Hepatocyte (in vitro differentiated cells): ENCODE measurements around the gene CYP1A2.

Experiments
- EZH2 ChIP-seq: fragments of 200-600 bp; sonication (generic); IDR thresholded peaks from 2 replicates; pipeline ENCODE4 v1.6.1; 2016; ENCODE audit warnings: antibody characterized with exemption, mild to moderate bottlenecking, borderline replicate concordance
- EZH2phosphoT487 ChIP-seq: fragments of 200-600 bp; sonication (generic); IDR thresholded peaks from one replicate; pipeline ENCODE4 v1.6.1; 2018; ENCODE audit warnings: antibody characterized with exemption, mild to moderate bottlenecking, low read depth, moderate library complexity; ENCODE audit not compliant: unreplicated experiment, severe bottlenecking
- TF ChIP-seq, protein P1 (sequence below): fragments of 200-600 bp; sonication (generic); IDR thresholded peaks from 2 replicates; pipeline ENCODE4 v1.5.1; 2016; ENCODE audit warnings: antibody characterized with exemption, mild to moderate bottlenecking; ENCODE audit not compliant: poor library complexity

DNA sequence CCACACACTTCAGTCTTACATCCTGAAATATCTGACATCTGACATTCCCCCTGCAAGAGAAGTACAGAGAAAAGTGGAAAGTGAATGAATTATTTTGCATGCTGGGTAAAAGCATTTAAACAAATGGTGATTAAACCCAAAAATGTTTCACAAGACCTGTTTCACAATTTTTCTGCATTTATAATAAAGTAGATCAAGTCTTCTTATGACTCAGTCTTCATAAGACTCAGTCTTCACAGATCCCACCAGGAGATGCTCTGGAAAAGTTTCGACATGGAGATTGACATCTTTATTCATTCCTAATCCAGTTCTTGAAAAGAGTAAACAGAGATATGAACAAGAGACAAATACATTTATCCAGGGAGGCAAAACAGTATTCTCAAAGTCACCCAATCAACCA is 39.6 kb upstream of the CYP1A2 start:
- TF ChIP-seq, protein P1, sequence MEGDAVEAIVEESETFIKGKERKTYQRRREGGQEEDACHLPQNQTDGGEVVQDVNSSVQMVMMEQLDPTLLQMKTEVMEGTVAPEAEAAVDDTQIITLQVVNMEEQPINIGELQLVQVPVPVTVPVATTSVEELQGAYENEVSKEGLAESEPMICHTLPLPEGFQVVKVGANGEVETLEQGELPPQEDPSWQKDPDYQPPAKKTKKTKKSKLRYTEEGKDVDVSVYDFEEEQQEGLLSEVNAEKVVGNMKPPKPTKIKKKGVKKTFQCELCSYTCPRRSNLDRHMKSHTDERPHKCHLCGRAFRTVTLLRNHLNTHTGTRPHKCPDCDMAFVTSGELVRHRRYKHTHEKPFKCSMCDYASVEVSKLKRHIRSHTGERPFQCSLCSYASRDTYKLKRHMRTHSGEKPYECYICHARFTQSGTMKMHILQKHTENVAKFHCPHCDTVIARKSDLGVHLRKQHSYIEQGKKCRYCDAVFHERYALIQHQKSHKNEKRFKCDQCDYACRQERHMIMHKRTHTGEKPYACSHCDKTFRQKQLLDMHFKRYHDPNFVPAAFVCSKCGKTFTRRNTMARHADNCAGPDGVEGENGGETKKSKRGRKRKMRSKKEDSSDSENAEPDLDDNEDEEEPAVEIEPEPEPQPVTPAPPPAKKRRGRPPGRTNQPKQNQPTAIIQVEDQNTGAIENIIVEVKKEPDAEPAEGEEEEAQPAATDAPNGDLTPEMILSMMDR = no peak
- no peak for TF ChIP-seq EZH2
- no peak for TF ChIP-seq EZH2phosphoT487
